PC-9 (cell line): Measurements from ENCODE around the gene GOLM1.

Experiments
- EZH2 ChIP-seq: fragments of 200-600 bp; sonication (generic); IDR thresholded peaks from 2 replicates; pipeline ENCODE4 v1.8.0; 2017; ENCODE audit warnings: antibody characterized with exemption, low read depth
- TF ChIP-seq, protein P1 (sequence below): fragments of 200-600 bp; sonication (generic); conservative IDR thresholded peaks from 2 replicates; pipeline ENCODE4 v1.6.1; 2017; ENCODE audit warnings: mixed run types, antibody characterized with exemption, mild to moderate bottlenecking, moderate library complexity

DNA sequence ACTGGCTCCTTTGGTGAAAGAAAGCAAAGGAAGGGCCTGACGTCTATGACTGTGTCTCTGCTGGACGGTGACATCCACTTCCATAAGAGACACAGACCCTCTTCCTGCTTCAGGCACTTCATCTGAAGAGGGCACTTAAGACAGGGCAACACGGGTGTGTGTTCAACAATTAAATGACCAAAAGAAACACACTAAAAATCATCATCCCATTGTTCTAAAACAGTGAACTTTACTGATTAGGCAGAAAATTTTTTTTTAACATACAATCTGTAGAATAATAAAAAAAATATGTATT, 58.5 kb downstream of the GOLM1 start:
- TF ChIP-seq, protein P1, sequence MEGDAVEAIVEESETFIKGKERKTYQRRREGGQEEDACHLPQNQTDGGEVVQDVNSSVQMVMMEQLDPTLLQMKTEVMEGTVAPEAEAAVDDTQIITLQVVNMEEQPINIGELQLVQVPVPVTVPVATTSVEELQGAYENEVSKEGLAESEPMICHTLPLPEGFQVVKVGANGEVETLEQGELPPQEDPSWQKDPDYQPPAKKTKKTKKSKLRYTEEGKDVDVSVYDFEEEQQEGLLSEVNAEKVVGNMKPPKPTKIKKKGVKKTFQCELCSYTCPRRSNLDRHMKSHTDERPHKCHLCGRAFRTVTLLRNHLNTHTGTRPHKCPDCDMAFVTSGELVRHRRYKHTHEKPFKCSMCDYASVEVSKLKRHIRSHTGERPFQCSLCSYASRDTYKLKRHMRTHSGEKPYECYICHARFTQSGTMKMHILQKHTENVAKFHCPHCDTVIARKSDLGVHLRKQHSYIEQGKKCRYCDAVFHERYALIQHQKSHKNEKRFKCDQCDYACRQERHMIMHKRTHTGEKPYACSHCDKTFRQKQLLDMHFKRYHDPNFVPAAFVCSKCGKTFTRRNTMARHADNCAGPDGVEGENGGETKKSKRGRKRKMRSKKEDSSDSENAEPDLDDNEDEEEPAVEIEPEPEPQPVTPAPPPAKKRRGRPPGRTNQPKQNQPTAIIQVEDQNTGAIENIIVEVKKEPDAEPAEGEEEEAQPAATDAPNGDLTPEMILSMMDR = no peak
- TF ChIP-seq EZH2 = no peak
